DMS53 treated with DMSO at 0.1 percent for 48 hours (cell line): ENCODE measurements around the gene ANKRD62.

ENCODE experiments used
- DNase-seq: peaks from one replicate; lab custom pipeline; 2025; ENCODE audit not compliant: unreplicated experiment; lab: John Stamatoyannopoulos, UW

The ANKRD62 gene

DNA sequence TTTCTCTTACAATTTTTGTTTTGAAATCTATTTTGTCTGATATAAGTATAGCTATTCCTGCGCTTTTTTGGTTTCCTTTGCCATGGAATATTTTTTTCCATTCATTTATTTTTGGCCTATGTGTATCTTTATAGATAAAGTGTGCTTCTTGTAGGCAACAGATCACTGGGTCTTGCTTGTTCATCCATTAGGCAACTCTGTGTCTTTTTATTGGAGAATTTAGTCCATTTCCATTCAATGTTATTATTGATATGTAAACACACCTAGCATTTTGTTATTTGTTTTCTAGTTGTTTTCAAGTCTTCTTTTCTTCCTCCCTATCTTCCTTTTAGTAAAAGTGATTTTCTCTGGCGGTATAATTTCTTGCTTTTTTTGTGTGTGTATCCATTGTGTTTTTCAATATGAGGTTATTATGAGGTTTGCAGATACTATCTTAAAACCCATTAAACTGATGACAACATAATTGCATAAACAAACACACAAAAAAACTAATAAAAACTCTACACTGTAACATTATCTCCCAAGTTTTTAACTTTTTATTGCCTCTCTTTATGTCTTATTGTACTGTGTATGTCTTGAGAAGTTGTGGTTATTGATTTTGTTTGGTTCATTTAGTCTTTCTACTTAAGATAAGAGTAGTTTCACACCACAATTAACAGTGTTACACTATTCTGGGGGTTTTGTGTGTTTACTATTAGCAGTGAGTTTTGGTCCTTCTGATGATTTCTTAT is 71.6 kb downstream of the ANKRD62 start:
- no peak for DNase-seq
